Middle frontal gyrus (tissue), 1 donor: ENCODE data around the gene PTPN21.
A peak's percentile ranks its signal among the peaks of the same experiment; 100 is the strongest.
"Not testable (repeated sequence)": the region's sequence is repeated elsewhere in the genome, so short reads cannot be mapped to it uniquely, and the experiment has no call there.

ENCODE experiments used
- DNase-seq: peaks from one replicate; pipeline ENCODE4 v3.0.0-alpha.2; 2015; ENCODE audit warnings: low spot score; ENCODE audit errors: extremely low spot score

Gene PTPN21

DNA sequence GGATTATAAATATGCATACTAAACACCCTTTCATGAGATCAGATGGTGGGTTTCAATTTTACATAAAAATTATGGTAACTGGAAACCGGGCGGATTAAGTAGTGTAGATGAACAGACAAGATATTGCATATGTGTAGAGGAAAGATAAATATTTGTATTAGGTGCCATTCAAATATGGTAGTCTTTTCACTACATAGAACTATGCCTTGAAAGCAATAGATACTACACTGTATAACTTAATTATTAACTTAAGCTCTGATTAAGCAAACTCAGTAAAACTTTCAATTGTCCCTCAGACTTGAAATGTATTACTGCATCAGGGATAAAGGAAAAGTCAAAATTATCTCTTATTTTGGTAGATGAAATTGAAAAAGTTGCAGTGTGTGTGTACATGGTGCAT lies 1.9 kb downstream of the PTPN21 start:
- DNase-seq, result no peak

DNA sequence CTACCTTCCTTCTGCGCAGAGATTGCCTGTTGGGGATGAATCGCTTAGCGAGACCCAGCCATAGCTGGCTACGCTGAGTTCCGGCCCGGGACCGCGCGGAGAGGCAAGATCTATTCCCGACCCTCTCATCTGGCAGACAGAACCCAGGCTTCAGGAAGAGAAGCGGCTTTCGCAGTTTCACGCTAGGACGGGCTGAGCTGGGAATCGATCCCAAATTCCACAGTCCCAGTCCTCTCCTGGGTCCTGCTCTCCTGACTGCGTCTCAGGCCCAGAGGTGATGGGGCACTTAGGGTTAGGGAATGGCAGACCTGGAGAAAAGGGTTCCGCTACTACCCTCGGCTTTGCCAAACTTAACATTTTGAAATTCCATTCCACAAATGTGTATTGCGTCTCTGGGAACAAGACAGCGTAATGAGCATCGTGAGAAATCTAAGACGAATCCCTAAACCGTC lies 2.8 kb downstream of the PTPN21 start:
- peak; percentile 23 for DNase-seq

GRCh38 chr14:88551094-88551870 lies 3.5 kb downstream of the PTPN21 start:
- DNase-seq, result peak; percentile 86

DNA sequence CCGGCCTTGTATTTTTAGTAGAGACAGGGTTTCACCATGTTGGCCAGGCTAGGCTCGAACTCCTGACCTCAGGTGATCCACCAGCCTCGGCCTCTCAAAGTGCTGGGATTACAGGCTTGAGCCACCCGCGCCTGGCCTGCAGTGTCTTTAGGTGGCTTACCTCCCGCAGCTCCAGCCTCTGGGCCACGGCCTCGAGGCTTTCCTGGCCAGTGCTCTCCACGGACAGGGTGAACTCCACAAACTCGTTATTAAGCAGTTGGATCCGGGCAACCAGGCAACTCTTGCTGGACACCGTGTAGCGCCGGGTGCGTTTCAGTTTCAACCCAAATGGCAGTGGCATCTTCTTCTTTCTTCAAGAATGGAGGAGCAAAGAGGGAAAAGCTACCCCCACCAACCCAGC lies 4.7 kb downstream of the PTPN21 start:
- DNase-seq, result no peak

GRCh38 chr14:88547386-88547780 lies 7.4 kb downstream of the PTPN21 start:
- DNase-seq, result no peak

DNA sequence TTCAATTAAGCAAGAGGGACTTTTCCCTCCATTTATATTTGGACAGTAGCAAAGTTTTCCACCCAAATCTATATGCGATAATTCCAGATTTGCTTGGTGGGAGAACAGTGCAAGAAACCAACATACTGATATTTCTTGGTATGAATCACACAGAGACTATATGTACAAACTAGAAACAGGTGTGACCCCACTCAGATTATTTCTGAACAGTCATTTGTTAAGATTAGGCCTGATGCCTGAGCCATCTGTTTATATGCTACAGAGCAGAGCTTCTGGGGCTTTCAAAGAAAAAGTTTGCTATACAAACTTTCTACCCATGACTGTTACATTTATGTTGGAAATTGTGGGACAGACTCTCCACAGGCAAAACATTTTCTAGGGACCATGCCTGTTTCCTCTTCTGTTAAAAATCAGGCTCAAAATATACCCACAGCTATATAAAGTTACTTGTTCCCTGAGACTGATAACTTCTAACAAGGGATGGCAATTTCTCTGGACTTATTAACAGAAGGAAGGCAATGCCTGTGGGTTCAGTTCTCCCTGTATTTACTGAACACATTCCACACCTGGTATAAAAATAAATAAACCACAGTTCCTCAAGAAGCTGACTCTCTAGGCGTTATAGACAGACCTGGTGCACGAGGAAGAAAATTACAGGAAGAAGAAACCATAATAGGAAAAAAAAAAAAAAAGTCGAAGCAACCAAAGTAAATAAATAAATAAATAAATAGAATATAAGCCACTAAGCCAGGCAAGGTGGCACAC lies 8.0 kb downstream of the PTPN21 start:
- no peak for DNase-seq

DNA sequence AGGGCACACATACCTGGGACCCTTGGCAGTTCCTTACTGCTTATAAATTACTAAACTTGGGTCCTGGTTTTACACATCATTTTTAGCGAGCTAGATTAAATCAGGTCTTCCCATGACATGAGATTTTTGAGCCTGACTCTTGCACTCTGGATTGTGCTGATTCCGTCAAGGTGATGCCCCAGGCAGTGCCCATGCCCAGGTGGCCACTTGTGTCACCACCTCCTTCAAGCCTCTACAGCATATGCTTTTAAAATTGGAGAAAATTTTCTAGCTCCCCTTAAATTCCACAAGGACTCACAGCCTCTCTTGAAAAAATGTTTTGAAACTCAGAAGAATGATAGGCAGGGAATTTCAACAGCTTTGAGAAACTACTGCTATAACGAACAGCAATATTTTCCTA lies 9.6 kb downstream of the PTPN21 start:
- no peak for DNase-seq

DNA sequence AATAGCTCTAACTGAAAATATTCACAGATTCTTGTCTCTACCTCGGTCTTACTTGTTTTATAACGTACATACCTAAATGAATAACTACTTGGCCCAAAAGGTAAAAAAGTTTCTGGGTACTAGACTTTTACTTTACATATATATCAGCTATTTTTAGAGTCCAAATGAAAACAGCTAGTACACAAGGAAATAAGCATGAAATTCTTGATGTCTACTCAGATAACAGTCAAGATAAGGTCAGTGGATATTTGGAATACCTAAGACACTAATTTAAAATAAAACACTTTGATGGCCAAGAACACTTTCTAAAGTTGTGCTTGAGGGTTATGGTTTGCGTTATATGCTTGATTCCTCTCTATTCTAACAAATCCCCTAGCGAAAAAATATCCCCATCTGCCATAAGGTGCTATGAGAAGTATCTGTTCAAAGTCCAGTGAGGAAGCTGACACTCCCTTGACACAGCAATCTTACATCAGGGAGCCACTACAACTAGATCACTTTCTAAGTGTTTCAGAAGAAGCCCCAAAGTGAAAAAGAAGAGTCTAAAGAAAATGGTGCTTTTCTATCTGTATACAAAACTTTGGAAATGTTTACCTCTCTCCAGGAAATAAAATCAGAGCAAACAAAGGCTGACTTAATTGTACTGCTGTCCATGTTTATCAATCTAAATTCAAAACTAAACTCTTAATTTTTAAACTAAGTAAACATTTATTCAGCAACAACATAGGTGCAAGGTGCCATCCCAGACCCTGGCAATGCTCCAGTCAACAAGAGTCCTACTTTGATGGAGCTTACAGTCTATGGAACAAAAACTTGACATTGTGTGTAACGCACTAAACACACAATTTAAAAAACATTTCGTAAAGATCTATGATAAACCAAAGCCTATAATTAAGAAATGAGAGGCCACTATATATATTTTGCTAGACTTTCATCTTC lies 11.7 kb downstream of the PTPN21 start:
- DNase-seq, result no peak

- DNase-seq, result no peak
Measured at GRCh38 chr14:88541324-88541723, 13.5 kb downstream of the PTPN21 start.

GRCh38 chr14:88535813-88536212 lies 19.0 kb downstream of the PTPN21 start:
- DNase-seq, result no peak

DNA sequence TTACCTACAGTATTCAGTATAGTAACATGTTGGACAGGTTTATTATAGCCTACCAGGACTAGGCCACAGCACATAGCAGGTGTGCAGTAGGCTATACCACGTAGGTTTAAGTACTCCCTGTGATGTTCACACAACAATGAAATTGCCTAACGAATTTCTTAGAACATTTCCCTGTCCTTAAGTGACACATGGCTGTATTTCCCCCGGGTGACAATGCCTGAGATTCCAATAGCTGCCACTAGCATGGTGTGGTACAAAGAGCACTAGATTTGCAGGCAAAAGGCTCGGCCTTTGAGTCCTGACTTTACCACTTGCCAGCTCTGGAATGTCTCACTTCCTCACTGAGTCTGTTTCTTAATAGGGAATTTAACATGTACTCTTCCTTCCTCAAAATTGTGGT lies 19.7 kb downstream of the PTPN21 start:
- no peak for DNase-seq

GRCh38 chr14:88533064-88533602 lies 21.7 kb downstream of the PTPN21 start:
- no peak for DNase-seq

DNA sequence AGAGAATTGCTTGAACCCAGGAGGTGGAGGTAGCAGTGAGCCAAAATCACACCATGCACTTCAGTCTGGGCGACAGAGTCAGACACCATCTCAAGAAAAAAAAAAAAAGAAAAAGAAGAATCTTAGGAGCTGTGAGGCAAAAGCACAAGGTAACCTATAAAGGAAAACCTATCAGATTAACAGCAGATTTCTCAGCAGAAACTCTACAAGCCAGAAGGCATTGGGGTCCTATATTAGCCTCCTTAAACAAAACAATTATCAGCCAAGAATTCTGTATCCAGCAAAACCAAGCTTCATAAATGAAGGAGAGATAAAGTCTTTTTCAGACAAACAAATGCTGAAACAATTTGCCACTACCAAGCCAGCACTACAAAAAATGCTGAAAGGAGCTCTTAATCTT lies 24.9 kb downstream of the PTPN21 start:
- not testable (repeated sequence) for DNase-seq

DNA sequence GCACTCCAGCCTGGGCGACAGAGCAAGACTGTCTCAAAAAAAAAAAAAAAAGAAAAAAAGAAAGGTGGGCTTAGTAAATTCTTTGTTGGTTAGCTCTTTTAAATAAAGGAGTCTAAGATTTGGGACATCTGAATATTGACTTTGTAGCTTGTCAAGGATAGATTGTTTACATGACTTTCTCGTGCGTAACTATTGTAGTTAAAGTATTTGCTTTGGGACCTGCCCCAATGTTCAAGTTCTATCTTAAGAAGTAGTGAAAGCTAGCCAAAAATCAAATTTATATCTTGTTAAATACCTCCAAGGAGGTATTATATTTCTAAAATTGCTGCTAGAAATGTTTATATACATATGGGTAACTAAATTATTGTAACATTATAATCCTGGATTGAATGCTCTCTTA lies 32.4 kb downstream of the PTPN21 start:
- DNase-seq, result no peak

DNA sequence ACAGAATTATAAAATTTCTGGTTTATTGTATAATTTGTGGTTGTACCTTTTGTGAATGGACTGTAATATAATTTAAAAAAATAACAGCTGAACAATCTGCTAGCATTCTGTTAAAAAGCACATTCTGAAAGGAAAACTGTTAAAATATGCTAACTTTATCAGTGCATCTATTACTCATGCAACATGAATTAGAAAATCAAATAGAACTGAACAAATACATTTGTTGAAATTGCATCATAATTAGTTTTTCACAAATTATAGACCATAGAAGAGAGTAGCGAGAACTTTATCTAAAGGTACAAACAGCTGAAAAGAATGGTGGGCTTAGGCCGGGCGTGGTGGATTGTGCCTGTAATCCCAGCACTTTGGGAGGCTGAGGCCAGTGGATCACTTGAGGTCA lies 33.0 kb downstream of the PTPN21 start:
- no peak for DNase-seq

GRCh38 chr14:88519907-88520306 lies 34.9 kb downstream of the PTPN21 start:
- DNase-seq, result no peak

GRCh38 chr14:88518592-88519512 lies 36.0 kb downstream of the PTPN21 start:
- DNase-seq, result no peak

DNA sequence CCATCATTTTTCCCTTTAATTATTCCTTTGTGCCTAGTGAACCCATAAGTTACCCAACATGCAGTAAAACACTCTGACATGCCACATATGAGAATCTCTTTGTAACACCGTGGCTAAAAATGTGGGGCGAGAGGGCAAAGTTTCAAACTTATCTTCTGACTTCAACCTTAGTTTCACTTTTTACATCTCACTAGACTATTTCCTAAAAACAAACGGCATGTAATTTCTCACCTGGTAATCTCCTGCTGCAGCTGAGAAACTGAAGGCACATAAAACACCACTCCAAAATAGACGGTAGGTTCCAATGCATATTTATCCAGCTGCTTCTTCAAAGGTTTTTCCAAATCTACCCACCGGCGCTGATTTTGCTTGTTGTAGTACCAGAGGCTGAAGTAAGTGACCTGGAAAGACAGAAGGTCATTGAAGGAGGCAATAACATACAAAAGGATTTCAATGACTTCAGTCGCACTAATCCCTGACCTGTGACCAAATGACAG lies 37.9 kb downstream of the PTPN21 start:
- DNase-seq, result no peak

GRCh38 chr14:88515499-88516221 lies 39.1 kb downstream of the PTPN21 start:
- no peak for DNase-seq
